ENCODE measurements around the gene MANF. TPM values are rescaled to one million over a fixed set of nuclear protein-coding genes. Genes with fewer than 3 reads are reported as not detected.

The MANF gene
- total RNA-seq, 4 donors from 2014 or later, result 13.7 to 38.3 (median 22.8) TPM

GRCh38 chr3:51380601-51381332, 4.3 kb upstream of the MANF start:
- Histone ChIP-seq H3K36me3 (peaks cover 0 to 25% of the 10 kb centered on the region in 2 donors), H3K4me1 (peaks cover 0 to 21% (median 5%) of the 10 kb centered on the region in 3 donors), H3K27ac (no peak overlapping the region), H3K27me3 (no peaks in the 10 kb centered on the region), H3K4me3 (no peak overlapping the region), H3K9me3 (no peaks in the 10 kb centered on the region)
- ATAC-seq, result no peak
- no peak for TF ChIP-seq POLR2A (IDR thresholded peaks at IDR 0.05)
- TF ChIP-seq EP300 (IDR thresholded peaks at IDR 0.05), result no peak
- no peak for TF ChIP-seq POLR2AphosphoS5 (IDR thresholded peaks at IDR 0.05)
- TF ChIP-seq CTCF (IDR thresholded peaks at IDR 0.05), result no peak
- WGBS, 2 donors (ENCODE audit: low coverage in 1 of 2), result 75% methylated on average over 3 of the region's 15 CpGs; no CpG with 5 or more reads in 1 of the 2 donors

- no peak for ATAC-seq
- 83 to 100% methylated on average over 1 of the region's 18 CpGs for WGBS, 2 donors (ENCODE audit: low coverage in 1 of 2)
- Histone ChIP-seq H3K27ac (no peak overlapping the region), H3K4me3 (no peak overlapping the region), H3K4me1 (peaks cover 0 to 26% (median 10%) of the 10 kb centered on the region in 3 donors), H3K9me3 (no peaks in the 10 kb centered on the region), H3K27me3 (no peaks in the 10 kb centered on the region), H3K36me3 (peaks cover 0 to 20% of the 10 kb centered on the region in 2 donors)
- TF ChIP-seq POLR2AphosphoS5 (IDR thresholded peaks at IDR 0.05) (no peak), POLR2A (IDR thresholded peaks at IDR 0.05) (no peak), CTCF (IDR thresholded peaks at IDR 0.05) (no peak), EP300 (IDR thresholded peaks at IDR 0.05) (no peak)
Measured at GRCh38 chr3:51381333-51381705, 3.8 kb upstream of the MANF start.

DNA sequence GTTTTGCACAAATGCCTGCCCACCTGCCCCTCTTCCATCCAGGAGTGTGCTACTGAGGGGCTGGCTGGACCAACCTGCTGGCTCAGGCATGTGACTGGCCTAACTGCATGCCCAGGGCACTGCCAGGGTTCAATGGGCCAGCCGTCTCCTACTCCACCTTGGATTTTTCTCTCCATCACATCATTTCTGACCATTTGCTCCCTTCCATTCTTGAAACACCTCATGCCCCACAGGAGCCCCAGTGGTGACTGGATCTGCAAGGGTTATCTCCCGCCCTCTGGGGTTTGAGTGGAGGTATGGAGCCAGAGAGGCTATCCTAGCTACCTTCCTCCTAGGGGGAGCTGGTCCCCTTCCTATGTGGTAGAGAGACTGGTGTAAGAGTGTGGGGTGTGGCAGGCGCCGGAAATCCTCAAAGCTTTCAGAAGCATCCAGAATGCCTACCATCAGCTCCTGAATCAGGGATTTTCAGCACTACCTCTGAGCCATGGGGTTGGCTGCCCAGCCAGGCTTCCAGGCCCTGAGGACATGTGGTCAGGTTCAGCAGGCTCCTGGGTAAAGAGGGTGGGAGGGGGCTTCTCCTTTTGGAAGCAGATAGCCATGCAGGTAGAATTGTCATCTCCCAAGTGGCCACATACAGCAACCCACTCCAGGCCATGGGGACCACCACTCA, 2.9 kb upstream of the MANF start:
- no peak for ATAC-seq
- WGBS, 2 donors (ENCODE audit: low coverage in 1 of 2), result 78 to 83% methylated on average over 1 to 2 of the region's 4 CpGs
- Histone ChIP-seq H3K4me3 (no peak overlapping the region), H3K4me1 (peaks cover 0 to 35% (median 17%) of the 10 kb centered on the region in 3 donors), H3K27me3 (no peaks in the 10 kb centered on the region), H3K36me3 (peaks cover 0 to 16% of the 10 kb centered on the region in 2 donors), H3K9me3 (no peaks in the 10 kb centered on the region), H3K27ac (no peak overlapping the region)
- no peak for TF ChIP-seq CTCF (IDR thresholded peaks at IDR 0.05)
- TF ChIP-seq POLR2AphosphoS5 (IDR thresholded peaks at IDR 0.05), result no peak
- no peak for TF ChIP-seq POLR2A (IDR thresholded peaks at IDR 0.05)
- no peak for TF ChIP-seq EP300 (IDR thresholded peaks at IDR 0.05)

- H3K36me3 ChIP-seq, result peaks cover 0 to 24% of the 10 kb centered on the region in 2 donors
- no peak overlapping the region for H3K27ac ChIP-seq
- 50 to 82% methylated on average over 1 to 3 of the region's 3 CpGs for WGBS, 2 donors (ENCODE audit: low coverage in 1 of 2)
- H3K4me1 ChIP-seq, result peaks cover 0 to 44% (median 18%) of the 10 kb centered on the region in 3 donors
- no peak for TF ChIP-seq CTCF (IDR thresholded peaks at IDR 0.05)
- TF ChIP-seq POLR2A (IDR thresholded peaks at IDR 0.05), result no peak
- TF ChIP-seq POLR2AphosphoS5 (IDR thresholded peaks at IDR 0.05), result no peak
- TF ChIP-seq EP300 (IDR thresholded peaks at IDR 0.05), result no peak
- no peak overlapping the region for H3K4me3 ChIP-seq
- no peaks in the 10 kb centered on the region for H3K27me3 ChIP-seq
- no peak for ATAC-seq
- H3K9me3 ChIP-seq, result no peaks in the 10 kb centered on the region
Measured at GRCh38 chr3:51382947-51383578, 2.0 kb upstream of the MANF start.

Measured in gastroesophageal sphincter (tissue), 4 donors.